ENCODE results near the gene HIBADH.

HIBADH gene

GRCh38 chr7:27551803-27552400, 110.8 kb downstream of the HIBADH start (continued):
- TF ChIP-seq GLIS1 (tag by site-specific recombination; IDR thresholded peaks at IDR 0.05), result no peak
- no peak for TF ChIP-seq BCL11B (tag by site-specific recombination; IDR thresholded peaks at IDR 0.05; ENCODE audit: low read depth)
- no peak for TF ChIP-seq ATF2 (tag by site-specific recombination; IDR thresholded peaks at IDR 0.05; ENCODE audit: low read depth)
- TF ChIP-seq PRDM10 (tag by site-specific recombination; IDR thresholded peaks at IDR 0.05), result no peak
- no peak for TF ChIP-seq ZSCAN18 (tag by site-specific recombination; IDR thresholded peaks at IDR 0.05)
- no peak for TF ChIP-seq ZNF777 (tag by site-specific recombination; IDR thresholded peaks at IDR 0.05; ENCODE audit: borderline replicate concordance)
- no peak for TF ChIP-seq ZNF529 (tag by site-specific recombination; IDR thresholded peaks at IDR 0.05; ENCODE audit: insufficient replicate concordance)
- TF ChIP-seq ZNF658 (tag by site-specific recombination; IDR thresholded peaks at IDR 0.05), result no peak

GRCh38 chr7:27549606-27550005, 113.1 kb downstream of the HIBADH start:
- Histone ChIP-seq H3K27ac (ENCODE audit: extremely low read depth, low read depth, low read length) (no peak overlapping the region), H3K36me3 (ENCODE audit: control insufficient read depth in 2 of 2, insufficient read depth in 1 of 2, low read length in 2 of 2) (no peaks in the 10 kb centered on the region), H3K4me3 (ENCODE audit: low read depth, low read length) (no peak overlapping the region), H3K4me1 (ENCODE audit: control insufficient read depth, insufficient read depth, low read length) (peaks cover 3% of the 10 kb centered on the region; the same call in 1 of the 2 replicates), H3K9me3 (ENCODE audit: control insufficient read depth, insufficient read depth, low read depth, low read length) (no peaks in the 10 kb centered on the region)
- TF ChIP-seq GFI1B (tag by site-specific recombination; IDR thresholded peaks at IDR 0.05) (no peak), ZNF221 (tag by site-specific recombination; IDR thresholded peaks at IDR 0.05; ENCODE audit: borderline replicate concordance) (no peak), SP3 (tag by site-specific recombination; IDR thresholded peaks at IDR 0.05) (no peak), ZNF292 (tag by site-specific recombination; IDR thresholded peaks at IDR 0.05; ENCODE audit: borderline replicate concordance, low read depth) (no peak), ZBTB1 (tag by site-specific recombination; IDR thresholded peaks at IDR 0.05) (no peak), PRDM10 (tag by site-specific recombination; IDR thresholded peaks at IDR 0.05) (no peak), ZNF747 (tag by site-specific recombination; IDR thresholded peaks at IDR 0.05) (no peak), KLF8 (tag by site-specific recombination; IDR thresholded peaks at IDR 0.05) (no peak)
- POLR2A ChIA-PET, result no interaction called here
- CTCF ChIA-PET, result no interaction called here

All from HEK293 (cell line).